ENCODE results near the gene GRIN3B.

GRIN3B gene

DNA sequence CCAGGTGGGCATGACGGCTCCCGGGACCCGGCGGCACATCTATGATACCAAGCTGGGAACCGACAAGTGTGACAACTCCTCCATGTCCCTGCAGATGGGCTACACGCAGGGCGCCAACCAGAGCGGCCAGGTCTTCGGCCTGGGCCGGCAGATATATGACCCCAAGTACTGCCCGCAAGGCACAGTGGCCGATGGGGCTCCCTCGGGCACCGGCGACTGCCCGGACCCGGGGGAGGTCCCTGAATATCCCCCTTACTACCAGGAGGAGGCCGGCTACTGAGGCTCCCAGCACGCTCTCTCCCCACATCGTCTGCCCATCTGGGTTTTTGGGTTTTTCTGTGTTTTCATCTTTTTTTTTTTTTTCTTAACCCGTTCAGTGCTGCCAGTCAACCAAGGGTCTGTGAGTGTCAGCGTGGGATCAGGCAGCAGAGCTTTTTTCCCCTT lies 37.4 kb downstream of the GRIN3B start:
- WGBS (ENCODE audit: insufficient coverage, insufficient read length), result no CpG with 5 or more reads among the region's 22 CpGs
- Histone ChIP-seq H3K27ac (ENCODE audit: low read length) (no peak overlapping the region), H3K36me3 (ENCODE audit: control insufficient read depth, insufficient read depth, low read length) (peaks cover 25% of the 10 kb centered on the region), H3K27me3 (ENCODE audit: control insufficient read depth, insufficient read depth, low read length) (no peaks in the 10 kb centered on the region), H3K9me3 (ENCODE audit: control insufficient read depth, insufficient read depth, low read length) (no peaks in the 10 kb centered on the region), H3K4me1 (ENCODE audit: control insufficient read depth, insufficient read depth, low read length) (no peaks in the 10 kb centered on the region; the same call in 1 of the 2 replicates), H3K4me3 (ENCODE audit: low read length) (no peak overlapping the region)
- DNase-seq (ENCODE audit: low read depth, low spot score), result no peak

DNA sequence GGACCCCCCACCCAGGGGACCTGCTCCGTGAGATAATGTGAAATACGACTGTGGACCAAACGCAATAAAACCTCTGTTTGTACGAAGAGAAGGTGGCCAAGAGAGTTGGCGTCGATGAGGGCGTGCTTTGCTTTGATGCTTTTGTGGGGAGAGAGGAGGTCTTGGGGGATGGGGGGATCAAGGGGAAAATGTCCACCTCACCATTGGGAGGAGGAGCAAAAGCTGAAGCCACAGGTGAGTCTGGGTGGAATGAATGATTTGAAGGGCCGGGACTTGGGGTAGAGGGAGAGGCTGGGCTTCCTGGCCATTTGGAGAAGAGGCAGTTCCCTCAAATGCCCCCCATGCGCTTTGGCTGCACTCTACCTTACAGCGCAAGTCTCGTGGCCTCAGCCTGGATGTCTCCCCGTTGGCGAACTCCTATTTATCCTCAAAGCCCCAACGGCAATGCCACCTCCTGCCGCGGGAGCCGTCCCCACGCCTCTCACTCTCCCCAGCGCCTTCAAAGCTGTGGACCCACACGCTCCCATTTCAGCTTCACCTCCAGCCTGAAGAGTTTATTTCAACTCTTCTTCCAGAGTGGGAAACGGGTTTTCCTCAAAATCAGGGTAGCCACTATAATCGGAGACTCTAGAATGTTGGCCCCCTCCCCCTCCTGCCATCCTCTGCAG lies 38.9 kb downstream of the GRIN3B start:
- no peaks in the 10 kb centered on the region; the same call in 1 of the 2 replicates for H3K4me1 ChIP-seq (ENCODE audit: control insufficient read depth, insufficient read depth, low read length)
- no peaks in the 10 kb centered on the region for H3K27me3 ChIP-seq (ENCODE audit: control insufficient read depth, insufficient read depth, low read length)
- DNase-seq (ENCODE audit: low read depth, low spot score), result no peak
- no peaks in the 10 kb centered on the region for H3K9me3 ChIP-seq (ENCODE audit: control insufficient read depth, insufficient read depth, low read length)
- no peak overlapping the region for H3K4me3 ChIP-seq (ENCODE audit: low read length)
- peaks cover 18% of the 10 kb centered on the region for H3K36me3 ChIP-seq (ENCODE audit: control insufficient read depth, insufficient read depth, low read length)
- WGBS (ENCODE audit: insufficient coverage, insufficient read length), result no CpG with 5 or more reads among the region's 22 CpGs
- no peak overlapping the region for H3K27ac ChIP-seq (ENCODE audit: low read length)

DNA sequence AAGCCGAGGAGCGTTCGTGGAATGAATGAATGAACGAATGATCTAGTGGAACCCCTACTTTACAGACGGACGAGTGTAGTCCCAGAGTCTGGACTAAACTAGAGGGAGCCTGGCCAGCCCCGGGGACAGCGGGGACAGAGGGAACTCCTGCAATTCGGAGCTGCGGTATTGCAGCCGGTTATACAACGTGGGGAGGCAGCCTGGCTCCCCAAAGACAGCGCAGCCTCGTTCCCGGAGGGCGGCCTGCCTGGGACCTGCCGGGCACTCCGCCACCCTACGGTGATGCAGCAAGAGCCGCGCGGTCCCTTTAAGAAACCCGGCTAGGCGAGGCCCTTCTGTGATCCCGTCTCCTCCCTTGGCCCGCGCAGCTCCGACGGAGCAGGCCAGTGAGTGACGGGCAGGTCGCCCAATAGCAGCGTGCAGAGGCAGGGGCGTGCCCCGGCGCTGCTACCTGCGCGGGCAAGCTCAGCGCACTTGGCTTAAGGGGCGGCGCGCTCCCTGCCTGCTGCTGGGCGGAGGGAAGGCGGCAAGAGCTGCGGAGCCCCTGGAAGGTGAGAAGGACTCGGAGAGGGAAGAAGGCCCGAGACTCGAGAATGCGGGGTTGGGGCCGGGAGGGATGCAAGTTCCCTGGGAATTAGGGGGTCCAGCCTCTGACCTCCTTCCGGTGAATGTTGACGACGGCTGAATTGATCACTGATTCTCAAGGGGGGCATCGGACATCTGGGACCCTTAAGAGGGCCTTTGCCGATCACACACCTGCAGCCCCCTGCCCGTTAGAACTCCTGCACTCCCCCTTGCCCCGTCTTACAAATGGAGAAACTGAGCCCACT lies 39.6 kb downstream of the GRIN3B start, which contains the start of gene ABCA7:
ABCA7 (plus strand) TSS at position 462 of the 830 bp plus-strand sequence. CDS start 1,255 bp downstream, outside the sequence.
- peak within 1 kb of the TSS; percentile 44; the same call in 1 of the 2 replicates for H3K4me3 ChIP-seq (ENCODE audit: low read length)
- no peak within 1 kb of the TSS for H3K27ac ChIP-seq (ENCODE audit: low read length)
- peaks cover 2% of the 10 kb centered on the region; the same call in 1 of the 2 replicates for H3K4me1 ChIP-seq (ENCODE audit: control insufficient read depth, insufficient read depth, low read length)
- no peaks in the 10 kb centered on the region for H3K27me3 ChIP-seq (ENCODE audit: control insufficient read depth, insufficient read depth, low read length)
- no CpG with 5 or more reads among the region's 56 CpGs for WGBS (ENCODE audit: insufficient coverage, insufficient read length)
- H3K9me3 ChIP-seq (ENCODE audit: control insufficient read depth, insufficient read depth, low read length), result no peaks in the 10 kb centered on the region
- H3K36me3 ChIP-seq (ENCODE audit: control insufficient read depth, insufficient read depth, low read length), result peaks cover 18% of the 10 kb centered on the region
- DNase-seq (ENCODE audit: low read depth, low spot score), result peak; percentile 96

DNA sequence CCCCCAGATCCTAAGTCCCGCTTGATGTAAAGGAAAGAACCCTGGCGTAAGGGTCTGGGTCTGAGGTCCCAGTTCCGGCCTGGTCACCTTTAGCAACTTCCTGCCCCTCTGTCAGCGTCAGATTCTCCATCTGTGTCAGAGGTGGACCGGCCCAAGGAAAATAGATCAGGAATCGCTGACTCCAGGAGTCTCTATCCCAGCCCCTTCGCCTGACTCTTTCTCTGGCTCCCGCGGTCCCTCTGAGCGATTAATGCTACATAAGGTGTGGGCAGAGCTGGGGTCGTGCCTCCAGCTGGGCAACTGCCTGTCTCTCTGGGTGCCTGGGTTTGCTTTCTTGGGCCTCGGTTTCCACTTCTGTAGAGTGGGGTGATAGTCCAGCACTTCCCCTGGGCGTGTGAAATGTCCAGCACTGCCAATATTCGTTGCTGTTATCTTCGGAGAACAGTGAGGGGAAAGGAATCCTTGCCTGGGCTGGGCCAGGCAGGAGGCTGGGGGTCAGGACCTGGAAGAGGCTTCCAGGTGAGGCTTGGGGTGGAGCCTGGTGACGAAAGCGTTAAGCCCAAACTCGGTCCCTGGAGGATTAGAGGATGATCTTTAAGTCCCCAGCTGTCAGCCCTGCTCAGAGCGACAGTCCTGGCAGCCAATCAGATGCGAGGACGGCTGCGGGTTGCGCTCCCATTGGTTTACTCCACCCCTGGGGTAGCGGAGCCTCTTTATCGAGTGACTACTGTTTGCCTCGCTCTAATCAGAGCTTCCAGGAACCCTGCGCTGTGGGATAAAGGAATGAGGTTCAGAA lies 40.5 kb downstream of the GRIN3B start:
- no CpG with 5 or more reads among the region's 27 CpGs for WGBS (ENCODE audit: insufficient coverage, insufficient read length)
- no peak overlapping the region for H3K27ac ChIP-seq (ENCODE audit: low read length)
- H3K27me3 ChIP-seq (ENCODE audit: control insufficient read depth, insufficient read depth, low read length), result no peaks in the 10 kb centered on the region
- H3K4me3 ChIP-seq (ENCODE audit: low read length), result peak overlapping the region; percentile 44; the same call in 1 of the 2 replicates
- peaks cover 14% of the 10 kb centered on the region for H3K36me3 ChIP-seq (ENCODE audit: control insufficient read depth, insufficient read depth, low read length)
- peak; percentile 94 for DNase-seq (ENCODE audit: low read depth, low spot score)
- no peaks in the 10 kb centered on the region for H3K9me3 ChIP-seq (ENCODE audit: control insufficient read depth, insufficient read depth, low read length)
- H3K4me1 ChIP-seq (ENCODE audit: control insufficient read depth, insufficient read depth, low read length), result peaks cover 2% of the 10 kb centered on the region; the same call in 1 of the 2 replicates

DNA sequence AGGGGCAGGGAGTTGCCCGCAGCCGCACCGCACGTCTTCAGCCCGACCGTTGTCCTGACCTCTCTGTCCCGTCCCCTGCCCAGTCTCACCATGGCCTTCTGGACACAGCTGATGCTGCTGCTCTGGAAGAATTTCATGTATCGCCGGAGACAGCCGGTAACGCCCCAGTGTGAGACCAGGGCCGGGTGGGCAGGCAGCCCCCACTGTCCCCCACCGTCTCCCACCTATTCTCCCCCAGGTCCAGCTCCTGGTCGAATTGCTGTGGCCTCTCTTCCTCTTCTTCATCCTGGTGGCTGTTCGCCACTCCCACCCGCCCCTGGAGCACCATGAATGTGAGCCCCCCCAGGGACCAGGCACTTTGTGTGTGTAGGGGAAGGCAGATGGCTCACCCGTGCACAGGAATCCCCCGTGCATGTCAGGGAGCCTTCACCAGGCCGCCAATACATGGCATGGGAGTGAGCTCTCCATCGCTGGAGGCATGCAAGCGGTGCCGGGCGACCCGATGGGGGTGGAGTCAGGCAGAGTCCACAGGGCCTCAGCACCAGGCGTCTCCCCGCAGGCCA lies 41.1 kb downstream of the GRIN3B start:
- peaks cover 12% of the 10 kb centered on the region for H3K36me3 ChIP-seq (ENCODE audit: control insufficient read depth, insufficient read depth, low read length)
- WGBS (ENCODE audit: insufficient coverage, insufficient read length), result no CpG with 5 or more reads among the region's 26 CpGs
- H3K9me3 ChIP-seq (ENCODE audit: control insufficient read depth, insufficient read depth, low read length), result no peaks in the 10 kb centered on the region
- DNase-seq (ENCODE audit: low read depth, low spot score), result no peak
- peaks cover 2% of the 10 kb centered on the region; the same call in 1 of the 2 replicates for H3K4me1 ChIP-seq (ENCODE audit: control insufficient read depth, insufficient read depth, low read length)
- H3K27ac ChIP-seq (ENCODE audit: low read length), result no peak overlapping the region
- no peaks in the 10 kb centered on the region for H3K27me3 ChIP-seq (ENCODE audit: control insufficient read depth, insufficient read depth, low read length)
- no peak overlapping the region; the same call in 1 of the 2 replicates for H3K4me3 ChIP-seq (ENCODE audit: low read length)

DNA sequence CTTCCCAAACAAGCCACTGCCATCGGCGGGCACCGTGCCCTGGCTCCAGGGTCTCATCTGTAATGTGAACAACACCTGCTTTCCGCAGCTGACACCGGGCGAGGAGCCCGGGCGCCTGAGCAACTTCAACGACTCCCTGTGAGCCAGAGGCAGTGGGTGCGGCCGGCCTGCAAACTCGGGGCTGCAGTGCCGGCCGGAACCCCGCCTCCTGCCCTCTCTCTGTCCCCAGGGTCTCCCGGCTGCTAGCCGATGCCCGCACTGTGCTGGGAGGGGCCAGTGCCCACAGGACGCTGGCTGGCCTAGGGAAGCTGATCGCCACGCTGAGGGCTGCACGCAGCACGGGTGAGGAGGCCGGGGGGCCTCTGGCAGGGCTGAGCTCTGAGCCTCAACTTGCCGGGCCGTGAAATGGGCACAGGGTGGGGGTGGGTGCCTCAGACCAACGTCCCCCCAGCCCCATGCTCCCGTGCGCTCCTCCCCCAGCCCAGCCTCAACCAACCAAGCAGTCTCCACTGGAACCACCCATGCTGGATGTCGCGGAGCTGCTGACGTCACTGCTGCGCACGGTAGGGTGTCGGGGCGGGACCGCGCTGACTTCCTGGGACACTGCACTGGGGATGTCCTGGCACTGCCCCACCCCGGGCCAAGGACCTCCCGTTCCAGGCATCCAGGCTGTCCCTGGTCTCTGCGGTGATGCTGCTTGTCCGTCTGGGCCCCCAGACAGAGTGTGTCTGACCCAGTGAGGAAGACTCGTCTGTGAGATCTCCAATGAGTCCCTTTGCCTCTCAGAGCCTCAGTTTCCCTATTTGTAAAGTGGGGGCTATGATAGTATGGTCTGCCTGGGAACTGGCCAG lies 41.8 kb downstream of the GRIN3B start:
- no peak for DNase-seq (ENCODE audit: low read depth, low spot score)
- Histone ChIP-seq H3K27ac (ENCODE audit: low read length) (no peak overlapping the region), H3K4me3 (ENCODE audit: low read length) (no peak overlapping the region), H3K36me3 (ENCODE audit: control insufficient read depth, insufficient read depth, low read length) (peaks cover 10% of the 10 kb centered on the region), H3K27me3 (ENCODE audit: control insufficient read depth, insufficient read depth, low read length) (no peaks in the 10 kb centered on the region), H3K4me1 (ENCODE audit: control insufficient read depth, insufficient read depth, low read length) (peaks cover 2% of the 10 kb centered on the region; the same call in 1 of the 2 replicates), H3K9me3 (ENCODE audit: control insufficient read depth, insufficient read depth, low read length) (no peaks in the 10 kb centered on the region)
- no CpG with 5 or more reads among the region's 43 CpGs for WGBS (ENCODE audit: insufficient coverage, insufficient read length)

DNA sequence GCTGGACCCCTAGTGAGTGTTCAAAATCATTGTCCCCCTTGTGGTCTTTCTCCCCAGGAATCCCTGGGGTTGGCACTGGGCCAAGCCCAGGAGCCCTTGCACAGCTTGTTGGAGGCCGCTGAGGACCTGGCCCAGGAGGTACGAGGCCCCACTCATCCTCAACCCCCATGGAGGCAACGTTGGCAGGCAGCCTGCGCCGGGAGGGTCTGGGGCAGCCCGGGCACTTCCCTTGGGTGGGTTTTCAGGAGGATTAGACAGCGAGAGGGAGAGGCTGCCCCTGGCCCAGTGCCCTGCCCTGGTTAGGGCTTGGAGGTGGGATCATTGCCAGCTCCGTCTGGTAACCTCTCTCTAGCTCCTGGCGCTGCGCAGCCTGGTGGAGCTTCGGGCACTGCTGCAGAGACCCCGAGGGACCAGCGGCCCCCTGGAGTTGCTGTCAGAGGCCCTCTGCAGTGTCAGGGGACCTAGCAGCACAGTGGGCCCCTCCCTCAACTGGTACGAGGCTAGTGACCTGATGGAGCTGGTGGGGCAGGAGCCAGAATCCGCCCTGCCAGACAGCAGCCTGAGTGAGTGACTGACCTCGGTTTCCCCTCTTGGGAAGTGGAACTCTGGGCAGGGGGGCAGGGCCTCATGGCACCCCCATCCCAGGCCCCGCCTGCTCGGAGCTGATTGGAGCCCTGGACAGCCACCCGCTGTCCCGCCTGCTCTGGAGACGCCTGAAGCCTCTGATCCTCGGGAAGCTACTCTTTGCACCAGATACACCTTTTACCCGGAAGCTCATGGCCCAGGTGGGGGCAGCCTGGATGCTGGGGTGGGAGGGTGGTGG lies 42.7 kb downstream of the GRIN3B start:
- Histone ChIP-seq H3K9me3 (ENCODE audit: control insufficient read depth, insufficient read depth, low read length) (no peaks in the 10 kb centered on the region), H3K4me3 (ENCODE audit: low read length) (no peak overlapping the region), H3K36me3 (ENCODE audit: control insufficient read depth, insufficient read depth, low read length) (peaks cover 12% of the 10 kb centered on the region; the same call in 1 of the 2 replicates), H3K27ac (ENCODE audit: low read length) (no peak overlapping the region), H3K27me3 (ENCODE audit: control insufficient read depth, insufficient read depth, low read length) (no peaks in the 10 kb centered on the region), H3K4me1 (ENCODE audit: control insufficient read depth, insufficient read depth, low read length) (peaks cover 2% of the 10 kb centered on the region; the same call in 1 of the 2 replicates)
- no CpG with 5 or more reads among the region's 23 CpGs for WGBS (ENCODE audit: insufficient coverage, insufficient read length)
- no peak for DNase-seq (ENCODE audit: low read depth, low spot score)

DNA sequence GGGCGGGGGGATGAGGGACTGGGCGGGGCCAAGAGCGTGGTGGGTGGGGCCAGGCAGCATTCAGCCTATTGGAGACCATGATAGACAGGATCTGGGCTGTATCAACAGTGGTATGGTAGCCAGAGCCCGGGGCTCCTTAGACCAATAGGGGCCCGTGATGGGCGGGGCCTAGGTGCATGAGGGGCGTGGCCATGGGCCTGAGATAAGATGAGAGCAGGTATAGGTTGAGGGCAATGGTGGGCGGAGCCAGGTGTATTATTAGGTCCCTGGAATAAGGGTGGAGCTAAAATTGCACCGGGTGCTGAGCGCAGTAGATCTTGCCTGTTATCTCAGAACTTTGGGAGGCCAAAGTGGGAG lies 45.0 kb downstream of the GRIN3B start:
- Histone ChIP-seq H3K9me3 (ENCODE audit: control insufficient read depth, insufficient read depth, low read length) (no peaks in the 10 kb centered on the region), H3K27ac (ENCODE audit: low read length) (no peak overlapping the region), H3K4me1 (ENCODE audit: control insufficient read depth, insufficient read depth, low read length) (peaks cover 2% of the 10 kb centered on the region; the same call in 1 of the 2 replicates), H3K4me3 (ENCODE audit: low read length) (no peak overlapping the region), H3K27me3 (ENCODE audit: control insufficient read depth, insufficient read depth, low read length) (no peaks in the 10 kb centered on the region), H3K36me3 (ENCODE audit: control insufficient read depth, insufficient read depth, low read length) (peaks cover 12% of the 10 kb centered on the region; the same call in 1 of the 2 replicates)
- no CpG with 5 or more reads among the region's 10 CpGs for WGBS (ENCODE audit: insufficient coverage, insufficient read length)
- DNase-seq (ENCODE audit: low read depth, low spot score), result no peak
